H1 (cell line): Measurements from ENCODE around the gene SLC51B. TPM values are rescaled to one million over a fixed set of nuclear protein-coding genes. Genes with fewer than 3 reads are reported as not detected.

ENCODE experiments used
- CTCF ChIA-PET: fragments of 300-600 bp; sonication (Branson Sonifier 250); formaldehyde crosslinking; loops from one replicate; lab custom pipeline; 2021; ENCODE audit not compliant: partially characterized antibody; lab: Charles Lee
- POLR2A ChIA-PET: fragments of 300-600 bp; sonication (Branson Sonifier 250); formaldehyde crosslinking; loops from one replicate; lab custom pipeline; 2021; ENCODE audit warnings: inconsistent platforms; ENCODE audit not compliant: partially characterized antibody; lab: Charles Lee
- DNase-seq, 2 experiments: peaks; one replicate each; pipeline versions ENCODE4 v3.0.0 to v3.0.0-alpha.2; 2010 to 2022; ENCODE audit warnings: low spot score in 2 of 2, low read depth in 1 of 2, mixed read lengths in 1 of 2
- FAIRE-seq: peaks from 2 replicates; lab custom pipeline; 2011; peaks lifted over from hg19 to GRCh38; lab: Jason Lieb, UNC
- H2AFZ ChIP-seq: 2 replicates; pipeline ENCODE4 v1.8.1; 2012; ENCODE audit warnings: low read length, inconsistent platforms
- H2AK5ac ChIP-seq: 2 replicates; pipeline ENCODE4 v1.6.1; 2013; ENCODE audit warnings: low read depth, low read length
- H2BK120ac ChIP-seq: replicated peaks from 2 replicates; pipeline ENCODE3; 2013; ENCODE audit warnings: low read depth, low read length, inconsistent platforms
- H2BK12ac ChIP-seq: 2 replicates; pipeline ENCODE4 v1.6.1; 2013; ENCODE audit warnings: low read depth, low read length
- H2BK15ac ChIP-seq: 2 replicates; pipeline ENCODE4 v1.6.1; 2013; ENCODE audit warnings: low read length
- H2BK20ac ChIP-seq: 2 replicates; pipeline ENCODE4 v1.6.1; 2013; ENCODE audit warnings: low read length
- H2BK5ac ChIP-seq: 2 replicates; pipeline ENCODE4 v1.6.1; 2013; ENCODE audit warnings: low read depth, low read length
- H3K14ac ChIP-seq: 2 replicates; pipeline ENCODE4 v1.6.1; 2013; ENCODE audit warnings: inconsistent platforms; ENCODE audit not compliant: insufficient read length
- H3K18ac ChIP-seq: 2 replicates; pipeline ENCODE4 v1.6.1; 2013; ENCODE audit warnings: low read length; ENCODE audit errors: extremely low read depth
- H3K23ac ChIP-seq: 2 replicates; pipeline ENCODE4 v1.6.1; 2013; ENCODE audit warnings: inconsistent platforms; ENCODE audit not compliant: insufficient read length
- H3K23me2 ChIP-seq: 2 replicates; pipeline ENCODE4 v1.6.1; 2013; ENCODE audit warnings: low read depth, low read length
- H3K27ac ChIP-seq: 2 replicates; pipeline ENCODE4 v1.6.1; 2011; ENCODE audit warnings: low read depth, low read length, inconsistent platforms
- H3K27me3 ChIP-seq, 4 experiments: replicated peaks in 1 of 4; 1 replicate in 1 of 4; 2 replicates in 3 of 4; pipeline versions ENCODE4 v1.6.1 to v1.8.1; 2011 to 2013; ENCODE audit warnings: low read length in 3 of 4, mild to moderate bottlenecking in 3 of 4, inconsistent platforms in 2 of 4, mixed read lengths in 2 of 4, moderate library complexity in 1 of 4; ENCODE audit not compliant: control insufficient read depth in 3 of 4, insufficient read depth in 3 of 4; ENCODE audit errors: extremely low read depth in 1 of 4
- H3K36me3 ChIP-seq, 4 experiments: 2 replicates each; pipeline versions ENCODE4 v1.6.1 to v1.8.1; 2011 to 2013; ENCODE audit warnings: mild to moderate bottlenecking in 4 of 4, low read length in 3 of 4, moderate library complexity in 2 of 4, control low read depth in 1 of 4, inconsistent platforms in 1 of 4; ENCODE audit not compliant: insufficient read depth in 4 of 4, control insufficient read depth in 2 of 4
- H3K4ac ChIP-seq: replicated peaks from 2 replicates; pipeline ENCODE3; 2013; ENCODE audit warnings: low read length, low read depth, mixed read lengths, inconsistent platforms; ENCODE audit not compliant: insufficient read length
- H3K4me1 ChIP-seq, 4 experiments: replicated peaks in 1 of 4; 1 replicate in 1 of 4; 2 replicates in 3 of 4; pipeline versions ENCODE4 v1.6.1 to v1.8.1; 2011 to 2013; ENCODE audit warnings: low read length in 3 of 4, inconsistent platforms in 2 of 4, mixed read lengths in 1 of 4; ENCODE audit not compliant: insufficient read depth in 4 of 4, control insufficient read depth in 3 of 4
- H3K4me2 ChIP-seq, 2 experiments: 2 replicates each; pipeline versions ENCODE4 v1.6.1 to v1.8.1; 2011 to 2013; ENCODE audit warnings: low read depth in 2 of 2, low read length in 2 of 2, control low read depth in 1 of 2, inconsistent platforms in 1 of 2, mild to moderate bottlenecking in 1 of 2; ENCODE audit not compliant: insufficient read depth in 1 of 2
- H3K4me3 ChIP-seq, 4 experiments: fragments of 200-600, 300-600 bp in 1 of 4; sonication (generic), shearing (Covaris generic), sonication (Bioruptor Twin) in 1 of 4; 2 replicates each; pipeline versions ENCODE4 v1.5.1 to v1.8.1; 2011 to 2016; ENCODE audit warnings: low read length in 4 of 4, low read depth in 3 of 4, control low read depth in 2 of 4, inconsistent platforms in 2 of 4, mild to moderate bottlenecking in 2 of 4, mixed read lengths in 1 of 4, moderate library complexity in 1 of 4; ENCODE audit not compliant: insufficient read depth in 2 of 4; ENCODE audit errors: extremely low read depth in 1 of 4
- H3K56ac ChIP-seq: replicated peaks from 2 replicates; pipeline ENCODE3; 2013; ENCODE audit warnings: low read depth, mild to moderate bottlenecking, mixed read lengths, low read length, inconsistent platforms; ENCODE audit not compliant: insufficient read length
- H3K79me1 ChIP-seq: 2 replicates; pipeline ENCODE4 v1.6.1; 2013; ENCODE audit warnings: low read depth, low read length, control low read depth
- H3K79me2 ChIP-seq, 2 experiments: 2 replicates each; pipeline versions ENCODE4 v1.6.1 to v1.8.1; 2012 to 2013; ENCODE audit warnings: low read length in 2 of 2, mild to moderate bottlenecking in 2 of 2, inconsistent platforms in 1 of 2; ENCODE audit not compliant: insufficient read depth in 2 of 2, control insufficient read depth in 1 of 2
- H3K9ac ChIP-seq, 4 experiments: replicated peaks in 1 of 4; 1 replicate in 1 of 4; 2 replicates in 3 of 4; pipeline versions ENCODE4 v1.6.1 to v1.8.1; 2011 to 2013; ENCODE audit warnings: low read depth in 3 of 4, low read length in 3 of 4, control low read depth in 2 of 4, mild to moderate bottlenecking in 2 of 4, moderate library complexity in 2 of 4, inconsistent platforms in 1 of 4; ENCODE audit errors: extremely low read depth in 1 of 4
- H3K9me3 ChIP-seq, 2 experiments: 2 replicates each; pipeline versions ENCODE4 v1.6.1 to v1.8.1; 2012 to 2013; ENCODE audit warnings: mild to moderate bottlenecking in 2 of 2, moderate library complexity in 2 of 2, control low read depth in 1 of 2, inconsistent platforms in 1 of 2, low read depth in 1 of 2, low read length in 1 of 2, mixed read lengths in 1 of 2; ENCODE audit not compliant: insufficient read depth in 2 of 2
- H4K20me1 ChIP-seq, 2 experiments: replicated peaks in 1 of 2; 2 replicates each; pipeline versions ENCODE3 to v1.8.1; 2011 to 2013; ENCODE audit warnings: inconsistent platforms in 2 of 2, low read length in 2 of 2, mild to moderate bottlenecking in 1 of 2; ENCODE audit not compliant: insufficient read depth in 2 of 2, control insufficient read depth in 1 of 2
- H4K5ac ChIP-seq: 2 replicates; pipeline ENCODE4 v1.6.1; 2013; ENCODE audit warnings: low read length, low read depth, mixed read lengths, inconsistent platforms; ENCODE audit not compliant: insufficient read length
- H4K8ac ChIP-seq: 2 replicates; pipeline ENCODE4 v1.8.0; 2013; ENCODE audit warnings: mild to moderate bottlenecking, moderate library complexity, low read length, inconsistent platforms; ENCODE audit not compliant: insufficient read depth; ENCODE audit errors: extremely low read depth
- H4K91ac ChIP-seq: replicated peaks from 2 replicates; pipeline ENCODE3; 2013; ENCODE audit warnings: low read length, mixed read lengths, inconsistent platforms; ENCODE audit not compliant: insufficient read length
- ASH2L ChIP-seq: fragments of 200-600, 300-600 bp; sonication (generic); IDR thresholded peaks from one replicate; pipeline ENCODE4 v1.7.1; 2017; ENCODE audit warnings: low read length
- BCL11A ChIP-seq, 2 experiments: IDR thresholded peaks; one replicate each; pipeline ENCODE4 v1.6.1; 2011; ENCODE audit warnings: low read depth in 2 of 2, low read length in 2 of 2, mild to moderate bottlenecking in 2 of 2
- CBX8 ChIP-seq: fragments of 300-800, 300-1000 bp; sonication (generic); IDR thresholded peaks from 2 replicates; pipeline ENCODE4 v1.7.1; 2016; ENCODE audit warnings: low read depth, low read length, borderline replicate concordance
- CEBPB ChIP-seq: IDR thresholded peaks from 2 replicates; pipeline ENCODE4 v1.6.1; 2012; ENCODE audit warnings: low read depth, low read length
- CHD1 ChIP-seq: IDR thresholded peaks from 2 replicates; pipeline ENCODE4 v1.6.1; 2012; ENCODE audit warnings: low read depth, low read length, improper control_type of control experiment
- CHD2 ChIP-seq: IDR thresholded peaks from 2 replicates; pipeline ENCODE4 v1.6.1; 2012; ENCODE audit warnings: low read length, improper control_type of control experiment
- CTCF ChIP-seq, 3 experiments: IDR thresholded peaks; 1 replicate in 2 of 3; 2 replicates in 1 of 3; pipeline versions ENCODE4 v1.5.1 to v1.6.1; 2011; ENCODE audit warnings: low read length in 3 of 3, mild to moderate bottlenecking in 3 of 3, inconsistent platforms in 2 of 3, low read depth in 1 of 3, moderate library complexity in 1 of 3; ENCODE audit not compliant: insufficient read depth in 1 of 3; ENCODE audit errors: control extremely low read depth in 1 of 3
- EGR1 ChIP-seq: IDR thresholded peaks from 2 replicates; pipeline ENCODE4 v1.6.1; 2011; ENCODE audit warnings: low read depth, low read length, borderline replicate concordance
- EZH2 ChIP-seq: fragments of 200-600 bp; sonication (generic); IDR thresholded peaks from 2 replicates; pipeline ENCODE4 v1.7.1; 2012; ENCODE audit warnings: low read depth, mild to moderate bottlenecking, moderate library complexity, low read length, inconsistent platforms; ENCODE audit not compliant: severe bottlenecking
- SP2 ChIP-seq: IDR thresholded peaks from 2 replicates; pipeline ENCODE4 v1.6.1; 2012; ENCODE audit warnings: mild to moderate bottlenecking, low read length, inconsistent platforms
- TCF12 ChIP-seq: IDR thresholded peaks from 2 replicates; pipeline ENCODE4 v1.6.1; 2011; ENCODE audit warnings: low read depth, mild to moderate bottlenecking, low read length
- YY1 ChIP-seq: IDR thresholded peaks from 2 replicates; pipeline ENCODE4 v1.6.1; 2011; ENCODE audit warnings: low read depth, mild to moderate bottlenecking, low read length
- WGBS, 2 experiments: shearing (Covaris generic) in 1 of 2; methylation state at CpG; one replicate each; pipeline versions ENCODE4 v1.1.6 to v1.1.7; 2013 to 2015; ENCODE audit warnings: low lambda C conversion rate in 2 of 2, mixed read lengths in 2 of 2, inconsistent platforms in 1 of 2, low coverage in 1 of 2, missing lambda C conversion rate in 1 of 2; ENCODE audit not compliant: insufficient replicate concordance in 2 of 2, insufficient coverage in 1 of 2, insufficient read length in 1 of 2; ENCODE audit errors: extremely low coverage in 1 of 2, missing lambda C conversion rate in 1 of 2; 5-methylcytosine and 5-hydroxymethylcytosine counted together
- polyA plus RNA-seq, 7 experiments: library from polyadenylated mRNA; depleted of rRNA in 3 of 7; stranded (reverse) in 5 of 7; unstranded in 2 of 7; fragments of >200 nt in 5 of 7; fragments of 200-250 nt in 2 of 7; gene quantifications; 1 replicate in 5 of 7; 2 replicates in 1 of 7; 4 replicates in 1 of 7; pipeline versions ENCODE4 v1.2.1 to v1.2.3, GENCODE V29; 2011 to 2013; ENCODE audit warnings: missing spikeins in 2 of 7, mixed read lengths in 2 of 7
- total RNA-seq: library from RNA; stranded (reverse); fragmentation: NEBNext Ultra II Directional; extraction: Animal tissue kit (Norgen Biotek cat#: 25700); gene quantifications from 2 replicates; pipeline ENCODE4 v1.2.1, GENCODE V29; 2021

Gene SLC51B
- total and polyA plus RNA-seq, 2 of the 8 experiments (the other 6 are each of a cell fraction or from before 2014, with no cell fraction given), result not detected

- H3K4ac ChIP-seq, result no peak overlapping the region
- no peak overlapping the region for H3K23ac ChIP-seq
- ChIA-PET POLR2A (interaction anchor here (0.6 to 8.0 kb wide), 4 partner anchors 13 to 462 kb away, joined by 3 to 93 read pairs (median 3); partner anchors contain the start of gene KBTBD13), CTCF (interaction anchor here (0.6 to 33.2 kb wide), 6 partner anchors 5 to 429 kb away, joined by 3 to 1213 read pairs (median 22); partner anchors contain the start of genes KBTBD13, RASL12 and SLC51B)
- H4K8ac ChIP-seq, result no peak overlapping the region
- no peak overlapping the region for H3K4me3 ChIP-seq
- no peak overlapping the region for H3K9ac ChIP-seq
- H3K79me1 ChIP-seq, result peaks cover 3% of the 10 kb centered on the region; the same call in 1 of the 2 replicates
- H3K4me1 ChIP-seq, result peaks cover 5 to 19% (median 7%) of the 10 kb centered on the region in 4 experiments
- no peak overlapping the region for H3K18ac ChIP-seq
- no peak overlapping the region for H3K56ac ChIP-seq
- no peak overlapping the region for H4K91ac ChIP-seq
- no peak overlapping the region for H2BK12ac ChIP-seq
- no peak overlapping the region for H4K5ac ChIP-seq
- no peak overlapping the region for H3K4me2 ChIP-seq
- no peak overlapping the region for H2BK15ac ChIP-seq
- H2BK120ac ChIP-seq, result no peak overlapping the region
- 70% methylated on average over 1 of the region's 1 CpG; no CpG with 5 or more reads in 1 of the 2 experiments for WGBS, 2 experiments
- H3K9me3 ChIP-seq, result peaks cover 3% of the 10 kb centered on the region in 2 experiments; a peak in 2 of 4 replicates
- H3K23me2 ChIP-seq, result peaks cover 6% of the 10 kb centered on the region; the same call in 1 of the 2 replicates
- H2AK5ac ChIP-seq, result no peak overlapping the region
- H3K27ac ChIP-seq, result no peak overlapping the region
- no peak overlapping the region for H3K14ac ChIP-seq
- no peaks in the 10 kb centered on the region for H3K36me3 ChIP-seq
- H3K27me3 ChIP-seq, result peaks cover 0 to 6% (median 1%) of the 10 kb centered on the region in 4 experiments; a peak in 3 of 7 replicates
- no peak overlapping the region for H2AFZ ChIP-seq
- DNase-seq (no peak), FAIRE-seq (no peak)
- H3K79me2 ChIP-seq, result no peaks in the 10 kb centered on the region; a peak in 1 of 4 replicates
- no peak overlapping the region for H2BK20ac ChIP-seq
- H4K20me1 ChIP-seq, result no peaks in the 10 kb centered on the region
- H2BK5ac ChIP-seq, result no peak overlapping the region
- TF ChIP-seq CHD1 (no peak), EGR1 (no peak), TCF12 (no peak), BCL11A (IDR thresholded peaks at IDR 0.05; ENCODE audit: low read depth in 2 of 2, low read length in 2 of 2) (no peak), ASH2L (no peak), CEBPB (no peak), CTCF (IDR thresholded peaks at IDR 0.05; ENCODE audit: control extremely low read depth in 1 of 3, insufficient read depth in 1 of 3, low read depth in 1 of 3, low read length in 3 of 3) (no peak), EZH2 (no peak), CBX8 (no peak), CHD2 (no peak), YY1 (no peak), SP2 (no peak)
Observed at GRCh38 chr15:65069179-65069578, 24.0 kb downstream of the SLC51B start.
